Measurements from ENCODE around the gene IFNA13. TPM values are rescaled to one million over a fixed set of nuclear protein-coding genes. Genes with fewer than 3 reads are reported as not detected.

IFNA13 gene
- total and polyA plus RNA-seq, 9 of the 15 experiments (the other 6 are each of a cell fraction or from before 2014, with no cell fraction given): not detected

DNA sequence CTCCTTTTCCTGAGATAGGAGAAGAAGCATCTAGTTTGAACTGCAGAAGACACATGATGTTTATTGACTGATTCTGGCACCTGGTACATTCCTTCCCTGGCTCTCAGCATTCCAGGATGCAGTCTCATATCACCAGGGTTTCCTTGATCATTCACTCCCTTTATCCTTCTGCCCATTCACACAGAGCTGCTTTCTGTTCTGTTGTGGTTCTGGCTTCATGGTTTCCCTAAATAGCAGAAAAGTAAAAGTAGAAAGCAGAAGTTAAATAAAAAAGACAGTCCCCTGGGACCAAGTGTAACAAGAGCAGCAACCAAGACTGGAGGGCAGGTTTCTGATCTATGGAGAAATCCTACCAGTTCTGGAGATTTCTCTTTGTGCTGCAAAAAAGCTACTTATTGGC, 44.2 kb upstream of the IFNA13 start (continued):
- no peak for TF ChIP-seq GTF3C2 (IDR thresholded peaks at IDR 0.05; ENCODE audit: borderline replicate concordance, extremely low read depth, insufficient read length)
- TF ChIP-seq RFX5 (IDR thresholded peaks at IDR 0.05; ENCODE audit: low read depth, low read length): no peak

- H3K4me3 ChIP-seq: no peak within 1 kb of the TSS
- H3K9me1 ChIP-seq (ENCODE audit: control insufficient read depth, insufficient read depth, low read length): no peaks in the 10 kb centered on the region
- no peaks in the 10 kb centered on the region for H3K36me3 ChIP-seq (ENCODE audit: control insufficient read depth, insufficient read depth, low read length)
- in situ Hi-C loops (cut with MboI): no loop called here
- H2AFZ ChIP-seq (ENCODE audit: low read depth, low read length): no peak within 1 kb of the TSS
- WGBS (ENCODE audit: insufficient coverage, low coverage, missing lambda C conversion rate): no CpG with 5 or more reads among the region's 1 CpG
- BruUV-seq (replicated peaks): no TSS peak
- no peak within 1 kb of the TSS for H3K4me2 ChIP-seq (ENCODE audit: insufficient read depth, low read length)
- no peak for DNase-seq (ENCODE audit: extremely low read depth in 1 of 4, low spot score in 3 of 4)
- no peak within 1 kb of the TSS for H3K27ac ChIP-seq (ENCODE audit: extremely low read depth, low read depth, low read length)
- FAIRE-seq: no peak
- intact Hi-C loops (cut with micrococcal nuclease): no loop called here
- H3K79me2 ChIP-seq (ENCODE audit: control insufficient read depth, insufficient read depth, low read length): no peaks in the 10 kb centered on the region
- ATAC-seq: no peak
- POLR2A ChIA-PET: no interaction called here
- H3K4me1 ChIP-seq (replicated peaks in 1 of 2; ENCODE audit: control insufficient read depth in 2 of 2, insufficient read depth in 2 of 2, low read length in 2 of 2): no peaks in the 10 kb centered on the region
- no peaks in the 10 kb centered on the region for H3K9me3 ChIP-seq (replicated peaks; ENCODE audit: control insufficient read depth, insufficient read depth, low read depth, low read length)
- no peak within 1 kb of the TSS for H3K9ac ChIP-seq (ENCODE audit: insufficient read depth in 1 of 2, low read depth in 2 of 2, low read length in 2 of 2)
- no peaks in the 10 kb centered on the region for H3K27me3 ChIP-seq (ENCODE audit: control insufficient read depth in 2 of 2, insufficient read depth in 2 of 2, low read length in 2 of 2)
- CTCF ChIA-PET (ENCODE audit: low intra/inter-chr PET ratio): no interaction called here
- no peak for TF ChIP-seq RHOXF2B (CRISPR knock-in tag; conservative IDR thresholded peaks at IDR 0.05)
- TF ChIP-seq SREBF1 (IDR thresholded peaks at IDR 0.05; ENCODE audit: borderline replicate concordance, low read depth, low read length): no peak
- no peak for TF ChIP-seq C11orf30 (IDR thresholded peaks at IDR 0.05; ENCODE audit: low read depth)
- no peak for TF ChIP-seq RFX1 (IDR thresholded peaks at IDR 0.05)
- no peak for TF ChIP-seq HSF4 (CRISPR knock-in tag; IDR thresholded peaks at IDR 0.05; ENCODE audit: borderline replicate concordance)
- TF ChIP-seq ADNP (tag; IDR thresholded peaks at IDR 0.05): no peak
- TF ChIP-seq DMBX1 (CRISPR knock-in tag; IDR thresholded peaks at IDR 0.05; ENCODE audit: borderline replicate concordance): no peak
- no peak for TF ChIP-seq LARP7 (IDR thresholded peaks at IDR 0.05)
- TF ChIP-seq TCF15 (CRISPR knock-in tag; IDR thresholded peaks at IDR 0.05): no peak
- no peak for TF ChIP-seq BDP1 (IDR thresholded peaks at IDR 0.05; ENCODE audit: insufficient read depth, insufficient read length)
- TF ChIP-seq E2F8 (IDR thresholded peaks at IDR 0.05; ENCODE audit: low read depth, partially characterized antibody): no peak
- no peaks in the 10 kb centered on the region for H4K20me1 ChIP-seq (replicated peaks; ENCODE audit: control insufficient read depth, insufficient read depth, low read length)
These were observed 41.0 kb upstream of the IFNA13 start, which contains the start of gene IFNA8 for GRCh38 chr9:21408817-21409216. Gene IFNA8, plus strand, starts transcription at chr9:21409117. Its CDS starts 60 bp downstream, at chr9:21409177.

Data from K562 (cell line).